Measurements from ENCODE around the gene TMEM116. TPM values are rescaled to one million over a fixed set of nuclear protein-coding genes. Genes with fewer than 3 reads are reported as not detected.
"Not testable (repeated sequence)": the region's sequence is repeated elsewhere in the genome, so short reads cannot be mapped to it uniquely, and the experiment has no call there.

Gene TMEM116
- total RNA-seq, 6 experiments from 2014 or later = 3.6 to 8.9 (median 6.7) TPM

- H3K27me3 ChIP-seq = no peaks in the 10 kb centered on the region
- H3K27ac ChIP-seq = no peak overlapping the region
- no peak for DNase-seq
- ATAC-seq = peak; percentile 63 to 86 (median 75)
- TF ChIP-seq POLR2A (IDR thresholded peaks at IDR 0.05) (no peak), CTCF (IDR thresholded peaks at IDR 0.05) (no peak)
- H3K4me1 ChIP-seq = peaks cover 0 to 26% (median 0%) of the 10 kb centered on the region in 4 donors
- no peak overlapping the region for H3K4me3 ChIP-seq
- 81% methylated on average over 6 of the region's 6 CpGs for WGBS (ENCODE audit: insufficient coverage, low coverage, low lambda C conversion rate, missing lambda C conversion rate)
- no peaks in the 10 kb centered on the region for H3K36me3 ChIP-seq
- H3K9me3 ChIP-seq = no peaks in the 10 kb centered on the region
- intact Hi-C loops (cut with DNase I) = no loop called here
These were observed 7.3 kb downstream of the TMEM116 start for GRCh38 chr12:112005419-112006395.

GRCh38 chr12:112004041-112004440, 8.9 kb downstream of the TMEM116 start:
- Histone ChIP-seq H3K4me3 (no peak overlapping the region), H3K36me3 (no peaks in the 10 kb centered on the region), H3K27ac (no peak overlapping the region), H3K27me3 (no peaks in the 10 kb centered on the region), H3K9me3 (no peaks in the 10 kb centered on the region), H3K4me1 (peaks cover 0 to 26% (median 0%) of the 10 kb centered on the region in 4 donors)
- no peak for TF ChIP-seq POLR2A (IDR thresholded peaks at IDR 0.05)
- TF ChIP-seq CTCF (IDR thresholded peaks at IDR 0.05) = no peak
- no peak for DNase-seq
- no peak for ATAC-seq
- intact Hi-C loops (cut with DNase I) = no loop called here
- 100% methylated on average over 3 of the region's 3 CpGs for WGBS (ENCODE audit: insufficient coverage, low coverage, low lambda C conversion rate, missing lambda C conversion rate)

GRCh38 chr12:112001576-112001975, 11.4 kb downstream of the TMEM116 start:
- Histone ChIP-seq H3K27ac (peak overlapping the region in 1 of 3 donors; percentile 27), H3K27me3 (no peaks in the 10 kb centered on the region), H3K4me1 (peaks cover 0 to 33% (median 3%) of the 10 kb centered on the region in 4 donors), H3K9me3 (no peaks in the 10 kb centered on the region), H3K36me3 (no peaks in the 10 kb centered on the region), H3K4me3 (no peak overlapping the region)
- DNase-seq (no peak), ATAC-seq (peak in 1 of 4 donors; percentile 33)
- no peak for TF ChIP-seq POLR2A (IDR thresholded peaks at IDR 0.05)
- no peak for TF ChIP-seq CTCF (IDR thresholded peaks at IDR 0.05)
- intact Hi-C loops (cut with DNase I) = no loop called here

DNA sequence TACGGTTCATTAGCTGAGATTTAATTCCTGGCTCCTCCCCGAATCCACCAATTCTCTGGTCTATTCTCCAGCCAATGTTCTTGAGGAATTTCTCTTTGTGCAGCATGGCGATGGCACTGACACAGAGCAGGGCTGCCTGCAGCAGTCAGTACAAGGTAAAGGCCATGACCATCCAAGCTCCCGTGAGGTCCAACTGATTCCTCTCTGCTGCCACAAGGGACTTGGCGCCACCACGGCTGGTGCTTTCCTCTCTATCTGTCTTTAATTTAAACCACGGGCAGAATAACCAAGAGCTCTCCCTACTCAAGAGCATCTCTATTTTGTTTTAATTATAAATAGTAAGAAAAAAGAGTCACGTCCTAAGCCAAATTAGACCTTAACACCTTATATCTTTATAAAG, 12.1 kb downstream of the TMEM116 start:
- Histone ChIP-seq H3K27me3 (no peaks in the 10 kb centered on the region), H3K27ac (no peak overlapping the region), H3K4me3 (no peak overlapping the region), H3K36me3 (no peaks in the 10 kb centered on the region), H3K9me3 (no peaks in the 10 kb centered on the region), H3K4me1 (peaks cover 0 to 28% (median 3%) of the 10 kb centered on the region in 4 donors)
- ATAC-seq (no peak), DNase-seq (no peak)
- no peak for TF ChIP-seq POLR2A (IDR thresholded peaks at IDR 0.05)
- intact Hi-C loops (cut with DNase I) = no loop called here
- 97% methylated on average over 6 of the region's 8 CpGs for WGBS (ENCODE audit: insufficient coverage, low coverage, low lambda C conversion rate, missing lambda C conversion rate)

DNA sequence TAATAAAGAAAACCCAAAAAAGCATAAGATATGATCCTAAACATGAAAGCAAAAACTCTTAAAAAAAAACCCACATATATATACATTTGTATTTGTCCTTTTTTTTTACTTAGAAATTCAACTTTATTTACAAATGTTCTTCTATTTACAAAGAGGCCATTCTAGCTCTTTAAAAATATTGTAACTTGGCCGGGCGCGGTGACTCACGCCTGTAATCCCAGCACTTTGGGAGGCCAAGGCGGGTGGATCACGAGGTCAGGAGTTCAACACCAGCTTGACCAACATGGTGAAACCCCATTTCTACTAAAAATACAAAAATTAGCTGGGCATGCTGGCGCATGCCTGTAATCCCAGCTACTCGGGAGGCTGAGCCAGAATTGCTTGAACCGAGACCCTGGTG, 13.8 kb downstream of the TMEM116 start:
- H3K36me3 ChIP-seq; ATAC-seq; DNase-seq; H3K9me3 ChIP-seq; H3K27me3 ChIP-seq; H3K4me3 ChIP-seq; H3K27ac ChIP-seq; intact Hi-C loops (cut with DNase I): not testable (repeated sequence)
- 85% methylated on average over 9 of the region's 9 CpGs for WGBS (ENCODE audit: insufficient coverage, low coverage, low lambda C conversion rate, missing lambda C conversion rate)
- peaks cover 0 to 24% (median 3%) of the 10 kb centered on the region in 4 donors for H3K4me1 ChIP-seq

All from right lobe of liver (tissue), 6 donors.